Activated T-cell treated with anti-CD3 and anti-CD28 coated beads for 24 hours (primary cell): ENCODE data around the gene PROK1.
"Not testable (repeated sequence)": the region's sequence is repeated elsewhere in the genome, so short reads cannot be mapped to it uniquely, and the experiment has no call there.

Experiments used
- DNase-seq: peaks from one replicate; pipeline ENCODE4 v3.0.0-alpha.2; 2020; ENCODE audit warnings: low read depth

Gene PROK1

DNA sequence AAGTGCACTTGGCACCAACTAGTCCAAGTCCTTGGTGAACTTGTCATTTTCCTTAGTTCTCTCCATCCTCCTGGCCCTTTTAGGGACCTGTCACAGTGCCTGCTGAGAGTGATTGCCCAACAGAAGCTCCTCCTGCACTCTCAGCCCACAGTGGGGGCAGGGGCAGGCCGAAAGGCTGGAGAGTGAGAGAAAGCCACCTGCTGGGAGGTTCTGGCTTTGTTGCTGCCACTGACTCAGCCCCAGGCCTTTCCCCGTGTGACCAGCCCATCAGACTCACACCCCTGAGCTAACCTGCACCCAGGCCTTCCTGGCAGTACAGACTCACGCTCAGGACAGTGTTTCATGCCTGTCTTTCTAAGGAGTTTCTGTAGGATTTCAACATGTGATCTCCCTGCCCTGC is 17.1 kb upstream of the PROK1 start:
- no peak for DNase-seq

DNA sequence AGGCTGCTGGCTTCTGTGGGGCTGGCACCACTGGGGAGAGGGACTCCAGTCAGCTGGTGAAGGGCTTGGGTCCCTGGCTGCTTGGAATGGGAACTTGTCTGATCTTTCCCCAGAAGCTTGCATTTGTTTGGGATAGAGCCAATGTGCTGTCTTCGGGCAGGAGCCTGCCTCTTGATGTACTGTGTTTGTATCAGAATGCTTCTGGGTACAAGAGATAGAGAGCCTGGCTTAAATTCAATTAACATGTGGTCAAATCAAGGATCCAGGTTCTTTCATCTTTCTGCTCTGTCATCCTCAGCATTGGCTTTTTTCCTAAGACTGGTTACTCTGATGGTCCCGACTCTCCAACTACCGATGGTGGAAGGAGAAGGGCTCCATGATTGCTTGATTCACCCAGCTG is 16.0 kb upstream of the PROK1 start:
- no peak for DNase-seq

DNA sequence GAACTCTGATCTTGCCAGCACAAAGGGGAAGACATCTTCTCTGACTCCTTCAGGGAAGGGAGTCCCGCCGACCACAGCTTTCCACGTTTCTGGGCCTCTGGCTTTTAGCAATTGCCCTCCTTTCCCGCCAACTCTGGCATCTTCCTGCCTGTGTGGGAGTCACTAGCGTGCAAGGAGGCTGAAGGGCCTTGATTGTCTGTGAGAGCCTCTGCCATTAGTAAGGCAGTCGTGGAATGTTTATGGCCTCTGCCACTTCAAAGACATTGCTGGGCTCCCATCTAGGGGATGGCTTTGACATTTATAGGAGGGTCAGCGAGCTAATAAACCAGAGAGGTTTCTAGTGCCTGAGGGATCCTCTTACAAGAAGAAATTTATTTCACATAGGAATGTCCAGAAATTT is 14.3 kb upstream of the PROK1 start:
- DNase-seq: no peak

GRCh38 chr1:110437645-110438299 is 13.2 kb upstream of the PROK1 start:
- DNase-seq: not testable (repeated sequence)

DNA sequence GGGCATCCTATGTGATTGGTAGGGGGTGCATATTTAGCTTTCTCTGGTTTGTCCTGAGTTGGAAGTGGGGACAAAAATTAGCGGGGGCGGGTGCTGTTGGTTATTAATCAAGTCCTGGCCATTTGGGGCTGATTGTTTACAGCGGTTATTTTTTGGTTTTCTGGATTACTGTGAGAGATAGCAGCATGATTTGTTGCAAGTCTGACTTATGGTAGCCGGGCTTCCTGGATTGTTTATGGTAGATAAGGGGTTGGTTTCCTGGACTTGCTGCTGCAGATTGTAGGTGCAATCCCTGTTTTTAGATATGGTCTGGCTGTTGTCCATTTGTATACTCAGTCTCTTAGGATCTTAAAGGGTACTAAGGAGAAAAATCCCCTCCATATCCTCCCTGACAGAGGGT is 12.1 kb upstream of the PROK1 start:
- no peak for DNase-seq

DNA sequence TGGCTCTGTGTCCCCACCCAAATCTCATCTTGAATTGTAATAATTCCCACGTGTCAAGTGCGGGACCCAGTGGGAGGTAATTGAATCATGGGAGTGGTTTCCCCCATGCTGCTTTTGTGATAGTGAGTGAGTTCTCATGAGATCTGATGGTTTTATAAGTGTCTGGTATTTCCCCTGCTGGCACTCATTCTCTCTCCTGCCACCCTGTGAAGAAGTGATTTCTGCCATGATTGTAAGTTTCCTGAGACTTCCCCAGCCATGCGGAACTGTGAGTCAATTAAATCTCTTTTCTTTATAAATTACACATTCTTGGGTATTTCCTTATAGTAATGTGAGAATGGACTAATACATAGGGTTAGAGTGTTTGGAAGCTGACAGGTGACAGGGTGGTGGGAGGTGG is 11.1 kb upstream of the PROK1 start:
- not testable (repeated sequence) for DNase-seq

- no peak for DNase-seq
These were observed 10.1 kb upstream of the PROK1 start for GRCh38 chr1:110440877-110441276.

DNA sequence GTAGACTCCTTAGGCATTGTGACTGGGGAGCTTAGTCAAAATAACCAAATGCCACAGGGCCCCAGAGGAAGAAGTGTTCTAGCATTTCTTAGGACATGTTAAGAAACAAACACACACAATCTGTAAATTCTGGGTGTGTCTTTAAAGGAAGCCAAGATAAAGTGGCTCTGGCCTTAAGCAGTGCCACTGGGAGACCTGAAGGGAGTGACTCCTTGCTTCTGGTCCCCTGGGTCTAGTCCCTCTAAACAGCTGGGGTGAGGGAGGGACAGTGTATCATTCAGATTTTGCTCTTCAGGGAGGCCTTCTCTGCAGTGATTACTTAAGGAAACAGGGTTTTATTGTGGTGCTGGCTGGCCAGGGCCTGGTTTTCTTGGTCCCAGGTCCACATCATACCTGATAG is 9.1 kb upstream of the PROK1 start:
- DNase-seq: no peak

DNA sequence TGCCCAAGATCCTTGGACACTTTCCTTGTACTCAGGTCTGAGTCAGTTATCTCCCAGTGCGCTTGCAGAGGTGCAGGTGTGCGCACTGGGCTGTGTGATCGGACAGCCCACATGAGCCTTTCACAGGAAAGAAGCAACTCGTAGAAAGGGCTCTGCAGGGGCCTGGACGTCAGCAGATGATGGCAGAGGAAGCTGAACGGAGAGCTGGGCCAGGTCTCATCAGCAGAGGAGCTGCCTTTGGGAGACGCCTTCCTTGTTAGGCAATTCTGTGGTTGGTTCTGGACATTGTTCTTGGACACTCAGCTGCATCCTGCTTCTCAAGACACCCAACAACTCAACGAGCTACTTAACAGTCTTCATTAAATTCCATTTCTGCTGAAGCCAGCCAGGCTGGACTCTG is 7.5 kb upstream of the PROK1 start:
- no peak for DNase-seq

GRCh38 chr1:110444561-110444960 is 6.4 kb upstream of the PROK1 start:
- DNase-seq: no peak

DNA sequence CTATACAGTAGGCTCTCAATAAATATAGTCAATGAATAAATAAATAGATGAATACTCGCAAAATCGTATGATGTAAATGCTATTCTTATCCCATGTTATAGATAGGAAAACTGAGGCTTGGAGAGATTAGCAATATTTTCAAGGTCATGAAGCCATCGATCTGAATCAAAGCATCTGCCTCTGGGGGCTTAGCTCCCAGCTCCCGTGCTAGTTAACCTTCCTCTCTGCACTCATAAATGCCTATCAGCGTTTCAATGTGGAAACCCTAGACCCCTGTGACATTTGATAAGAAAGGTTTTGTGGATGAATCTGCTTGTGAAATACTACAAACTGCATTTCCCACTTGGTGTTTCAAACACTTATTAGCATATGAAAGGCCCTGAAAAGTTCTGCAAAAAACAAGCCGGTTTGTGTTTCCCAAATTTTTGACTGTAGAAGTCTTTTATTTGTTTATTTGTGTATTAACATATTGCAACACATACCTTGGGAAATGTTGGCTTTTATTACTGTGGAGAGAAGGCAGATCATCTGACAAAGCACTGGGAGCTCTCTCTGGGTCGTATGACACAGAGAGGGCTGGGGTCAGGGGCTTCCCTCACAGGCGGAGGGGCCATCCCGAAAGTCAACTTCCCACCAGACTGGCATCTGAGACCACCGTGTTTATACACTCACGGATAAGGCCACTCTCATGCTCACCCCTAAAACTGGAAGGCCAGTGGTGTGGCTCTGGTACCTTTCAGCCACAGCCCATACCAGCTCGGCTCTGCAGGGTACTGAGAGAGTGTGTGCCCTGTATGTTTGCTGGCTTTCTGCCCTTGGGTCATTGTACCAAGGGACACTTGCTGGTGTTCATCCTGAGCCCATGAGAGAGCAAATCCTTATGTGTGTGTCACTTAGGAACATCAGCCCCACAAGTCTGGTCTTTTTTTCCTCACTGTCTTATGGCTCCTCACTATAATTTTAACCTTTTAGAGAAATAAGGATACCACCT is 993 bp upstream of the PROK1 start:
- no peak for DNase-seq

DNA sequence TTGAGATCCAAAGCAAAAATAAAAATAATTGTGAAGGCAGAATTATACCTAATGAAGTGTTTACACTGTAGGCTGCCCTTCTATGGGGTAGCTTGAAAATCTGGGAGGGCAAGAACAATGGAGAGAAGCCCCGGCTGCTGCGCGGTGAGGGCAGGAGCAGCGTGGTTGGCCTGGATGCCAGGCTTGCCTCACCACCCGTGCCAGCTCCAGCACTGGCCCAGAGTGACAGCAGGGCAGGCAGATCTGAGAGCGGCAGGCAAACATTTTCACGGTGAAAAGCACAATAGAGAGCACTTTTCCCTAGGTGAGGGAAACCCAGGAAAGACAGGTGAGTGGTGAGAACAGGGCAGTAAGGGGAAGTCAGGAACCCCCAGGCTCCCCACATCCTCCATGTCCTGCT is 1.4 kb downstream of the PROK1 start:
- no peak for DNase-seq

DNA sequence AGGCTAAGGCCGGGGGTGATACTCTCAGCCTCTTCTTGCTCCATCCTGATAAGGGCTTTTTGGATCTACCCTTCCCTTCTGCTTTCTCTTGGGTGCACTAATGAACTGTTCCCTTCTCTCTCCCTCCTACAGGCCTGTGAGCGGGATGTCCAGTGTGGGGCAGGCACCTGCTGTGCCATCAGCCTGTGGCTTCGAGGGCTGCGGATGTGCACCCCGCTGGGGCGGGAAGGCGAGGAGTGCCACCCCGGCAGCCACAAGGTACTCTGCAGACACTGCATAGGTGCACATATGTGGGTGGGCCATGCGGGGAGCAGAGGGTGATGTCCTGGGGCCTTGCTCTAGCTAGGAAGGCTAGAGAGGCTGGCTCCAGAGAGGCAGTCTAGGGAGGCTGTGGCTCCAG is 2.9 kb downstream of the PROK1 start:
- no peak for DNase-seq

DNA sequence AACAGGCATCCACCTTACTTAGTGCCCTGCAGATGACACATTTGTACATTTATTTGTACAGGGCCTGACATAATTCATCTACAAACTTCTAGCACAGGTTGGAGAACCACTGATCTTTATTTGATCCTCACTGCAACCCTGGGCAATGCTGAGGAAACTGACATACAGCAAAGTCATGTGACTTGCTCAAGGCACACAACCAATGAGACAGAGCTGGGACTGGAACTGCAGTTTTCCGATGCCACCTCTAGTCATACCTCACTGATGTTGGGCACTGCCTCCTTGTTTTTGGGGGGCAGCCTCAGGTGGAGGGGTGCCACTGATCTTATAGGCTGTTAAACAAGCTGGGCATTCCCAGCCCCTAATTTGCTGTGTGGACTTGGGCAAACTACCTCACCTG is 3.4 kb downstream of the PROK1 start:
- no peak for DNase-seq

GRCh38 chr1:110455151-110455550 is 4.2 kb downstream of the PROK1 start:
- no peak for DNase-seq

- no peak for DNase-seq
These were observed 6.3 kb downstream of the PROK1 start for GRCh38 chr1:110457206-110457605.

DNA sequence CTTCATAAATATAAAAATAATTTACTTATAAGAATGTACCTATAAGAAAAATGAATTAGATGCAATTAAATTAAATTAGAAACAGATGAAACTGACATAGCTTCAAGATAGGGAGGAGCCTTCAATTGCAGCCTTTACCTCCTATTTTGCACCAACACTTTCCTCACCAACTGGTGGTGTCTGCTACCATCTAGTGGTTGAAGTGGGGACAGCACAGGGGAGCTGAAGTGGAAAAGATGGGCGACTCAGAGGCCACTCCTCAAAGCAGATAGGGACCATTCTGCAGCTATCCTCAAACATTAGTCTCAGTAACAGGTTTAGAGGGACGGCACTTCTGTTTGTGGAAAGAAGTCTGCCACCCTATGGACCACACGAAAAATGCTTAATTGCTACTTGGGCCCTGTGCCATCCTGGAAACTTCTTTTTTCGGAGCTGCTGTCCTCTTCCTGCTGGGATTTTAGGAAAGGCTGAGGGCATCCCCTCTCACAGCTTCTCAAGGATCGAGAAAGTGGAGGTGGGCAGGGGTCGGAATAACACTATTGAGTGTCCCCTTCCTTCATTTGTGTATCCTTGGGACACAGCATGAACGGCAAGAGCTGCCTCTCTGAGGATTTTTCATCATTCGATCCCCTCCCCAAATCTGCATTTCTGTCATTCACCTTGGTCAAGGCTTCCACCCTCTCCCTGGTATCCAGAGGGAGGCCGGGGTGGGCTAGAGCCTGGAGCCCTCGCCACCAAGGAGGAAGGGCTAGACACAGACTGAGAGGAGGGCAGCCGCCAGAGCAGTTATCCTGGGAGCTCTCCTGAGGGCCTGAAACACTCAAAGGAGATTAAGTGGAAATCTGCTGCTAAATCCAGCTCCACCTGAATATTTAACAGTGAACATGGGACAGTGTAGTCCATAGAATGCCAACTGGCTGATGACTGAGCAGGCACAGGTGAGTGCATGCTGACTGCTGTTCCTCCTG is 9.6 kb downstream of the PROK1 start:
- peak; percentile 81 for DNase-seq

- no peak for DNase-seq
These were observed 11.1 kb downstream of the PROK1 start for GRCh38 chr1:110462093-110462492.

- no peak for DNase-seq
These were observed 12.0 kb downstream of the PROK1 start for GRCh38 chr1:110462964-110463363.

DNA sequence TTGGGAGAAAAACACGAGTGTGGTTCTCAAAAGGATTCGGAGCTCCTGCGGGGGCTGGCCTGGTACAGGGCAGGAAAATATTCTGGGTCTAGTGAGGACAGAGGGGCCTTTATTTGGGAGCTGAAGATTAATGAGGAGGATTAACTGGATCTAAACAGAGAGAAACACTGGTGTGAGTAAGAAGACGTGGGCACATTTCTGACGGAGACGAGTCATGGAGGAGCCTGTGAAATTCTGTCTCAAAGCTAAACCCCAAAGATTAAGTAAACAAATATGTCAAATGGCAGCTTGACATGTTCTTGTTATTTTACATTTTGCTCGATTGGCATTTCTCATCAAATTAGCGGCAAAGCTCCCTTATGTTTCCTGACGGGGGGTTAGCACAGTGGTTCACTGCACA is 12.8 kb downstream of the PROK1 start:
- no peak for DNase-seq

DNA sequence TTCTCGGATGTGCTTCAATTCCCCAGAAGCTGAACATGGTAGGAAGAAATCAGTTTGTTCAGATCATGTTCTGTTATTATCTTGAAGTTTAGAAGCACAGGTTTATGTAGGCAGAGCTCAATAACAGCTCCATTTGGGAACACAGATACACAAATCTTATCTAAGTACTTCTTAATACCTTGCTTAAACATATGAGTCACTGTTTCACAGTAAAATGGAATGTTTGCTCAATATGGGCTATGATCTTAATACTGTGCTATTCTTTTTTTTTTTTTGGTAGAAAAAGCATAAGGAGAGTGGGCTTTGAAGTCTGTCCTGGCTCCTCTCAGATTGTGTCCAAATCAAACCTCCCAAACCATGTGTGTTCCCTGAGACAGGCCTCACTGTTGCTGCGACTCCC is 13.4 kb downstream of the PROK1 start:
- no peak for DNase-seq
